Measurements from ENCODE around the gene YIPF1.
A peak's percentile ranks its signal among the peaks of the same experiment; 100 is the strongest.

Gene YIPF1

GRCh38 chr1:53889304-53890298 is at the start of gene YIPF1:
Gene YIPF1 (minus strand): TSS chr1:53889797. CDS start chr1:53888937, 860 bp downstream.
- DNase-seq = peak; percentile 93

- no peak for DNase-seq
Observed at GRCh38 chr1:53938136-53938830, 48.7 kb upstream of the YIPF1 start.

DNA sequence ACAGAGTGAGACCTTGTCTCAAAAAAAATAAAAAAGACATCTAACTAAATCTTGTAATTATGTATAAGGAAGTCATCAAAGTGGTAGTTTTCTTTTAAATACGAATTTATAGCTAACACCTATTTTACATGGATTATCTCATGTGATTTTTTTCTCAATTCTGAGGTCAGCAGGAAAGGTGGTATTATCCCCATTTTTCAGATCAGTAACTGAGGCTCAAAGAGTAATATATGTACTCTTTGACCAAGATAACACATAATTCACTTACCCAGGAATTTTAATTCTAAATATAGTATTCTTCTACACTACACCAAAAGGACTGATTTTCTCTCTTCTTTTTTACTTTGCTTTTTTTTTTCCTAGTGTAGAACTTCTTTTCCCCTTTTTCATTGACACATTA is 46.8 kb upstream of the YIPF1 start:
- DNase-seq = no peak

DNA sequence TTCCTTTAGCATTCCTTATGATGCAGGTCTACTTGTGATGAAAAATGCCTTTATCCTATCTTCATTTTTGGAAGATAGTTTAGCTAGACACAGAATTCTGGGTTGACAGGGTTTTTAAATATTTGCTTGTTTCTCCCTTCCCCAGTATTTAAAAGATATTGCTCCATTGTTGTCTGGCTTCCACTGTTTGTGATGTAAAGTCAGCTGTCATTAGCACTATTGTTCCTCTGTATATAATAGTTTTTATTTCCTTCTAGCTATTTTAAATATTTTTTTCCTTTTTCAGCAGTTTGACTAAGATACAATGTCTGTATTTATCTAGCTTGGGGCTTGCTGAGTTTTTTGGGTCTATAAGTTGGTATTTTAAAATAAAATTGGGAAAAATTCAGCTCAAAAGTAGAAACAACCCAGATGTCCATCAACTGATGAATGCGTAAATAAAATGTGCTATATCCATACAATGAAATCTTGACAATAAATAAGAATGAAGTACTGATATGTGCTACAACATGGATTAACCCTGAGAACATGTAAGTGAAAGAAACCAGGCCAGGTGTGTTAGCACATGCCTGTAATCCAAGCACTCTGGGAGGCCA is 44.7 kb upstream of the YIPF1 start:
- no peak for DNase-seq

DNA sequence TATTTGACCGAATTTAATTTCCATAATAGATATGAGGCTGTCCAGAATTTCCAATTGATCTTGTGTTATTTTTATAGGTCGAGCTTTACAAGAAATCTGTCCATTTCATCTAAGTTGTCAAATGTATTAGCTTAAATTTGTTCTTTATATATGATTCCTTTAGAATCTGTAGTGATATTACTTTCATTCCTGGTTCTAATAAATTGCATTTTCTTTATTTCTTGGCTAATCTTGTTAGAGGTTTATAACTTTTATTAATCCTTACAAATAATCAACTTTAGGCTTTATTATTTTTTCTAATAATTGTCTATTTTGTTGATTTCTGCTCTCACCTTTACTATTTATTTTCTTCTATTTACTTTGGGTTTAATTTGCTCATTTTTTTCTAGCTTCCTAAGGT is 41.9 kb upstream of the YIPF1 start:
- no peak for DNase-seq

DNA sequence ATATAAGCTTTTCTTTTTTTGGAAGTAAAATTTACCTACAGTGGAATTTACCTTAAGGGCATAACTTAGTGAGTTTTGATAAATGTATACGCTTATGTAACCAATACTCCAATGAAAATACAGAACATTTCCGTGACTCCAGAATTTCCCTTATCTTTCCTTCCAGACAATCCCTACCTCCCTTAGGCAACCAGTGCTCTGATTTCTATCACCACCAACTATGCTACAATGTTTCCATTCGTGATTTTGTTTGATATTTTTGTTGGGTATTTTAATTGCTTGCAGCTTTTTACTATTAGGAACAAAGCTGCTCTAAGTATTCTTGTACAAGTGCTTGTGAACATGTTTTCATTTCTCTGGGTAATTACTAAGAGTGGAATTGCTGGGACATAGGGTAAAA is 41.3 kb upstream of the YIPF1 start:
- DNase-seq = no peak

GRCh38 chr1:53929246-53929960 is 39.8 kb upstream of the YIPF1 start:
- no peak for DNase-seq

- DNase-seq = no peak
Observed at GRCh38 chr1:53927376-53927881, 37.8 kb upstream of the YIPF1 start.

GRCh38 chr1:53919675-53920066 is 30.1 kb upstream of the YIPF1 start:
- no peak for DNase-seq

DNA sequence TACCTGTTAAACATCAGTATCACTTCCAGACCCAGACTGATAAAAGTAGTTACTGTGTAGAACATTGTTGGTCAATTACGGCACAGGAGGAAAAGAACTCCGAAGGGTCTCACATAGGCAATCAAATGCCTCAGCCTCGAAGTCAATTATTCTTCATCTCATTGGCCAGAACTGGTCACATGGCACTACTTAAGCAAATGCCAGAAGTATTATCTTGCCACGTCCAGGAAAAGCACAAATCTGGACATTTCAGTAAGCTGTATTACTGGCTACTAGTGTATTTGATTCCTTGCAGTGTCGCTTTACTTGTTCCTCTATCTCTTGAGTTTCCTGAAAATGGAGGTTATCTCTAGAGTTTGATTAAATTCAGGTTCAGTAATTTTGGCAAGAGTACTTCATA is 28.7 kb upstream of the YIPF1 start:
- DNase-seq = no peak

GRCh38 chr1:53913352-53914033 is 23.9 kb upstream of the YIPF1 start:
- DNase-seq = no peak

DNA sequence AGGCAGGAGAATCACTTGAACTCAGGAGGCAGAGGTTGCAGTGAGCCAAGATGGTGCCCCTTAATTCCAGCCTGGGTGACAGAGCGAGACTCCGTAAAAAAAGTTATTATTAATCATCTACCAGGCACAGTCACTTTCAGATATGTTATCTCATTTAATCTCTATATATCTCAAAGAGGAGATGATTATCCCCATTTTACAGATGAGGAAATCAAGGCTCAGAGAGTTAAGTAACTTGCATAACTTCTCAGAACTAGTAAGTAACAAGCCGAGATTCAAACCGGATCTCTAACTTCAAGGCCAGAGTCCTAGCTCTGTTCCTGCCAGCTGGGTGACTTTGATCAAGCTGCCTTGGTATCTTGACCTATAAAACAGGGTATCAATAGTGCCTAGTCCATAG is 21.8 kb upstream of the YIPF1 start:
- DNase-seq = no peak

DNA sequence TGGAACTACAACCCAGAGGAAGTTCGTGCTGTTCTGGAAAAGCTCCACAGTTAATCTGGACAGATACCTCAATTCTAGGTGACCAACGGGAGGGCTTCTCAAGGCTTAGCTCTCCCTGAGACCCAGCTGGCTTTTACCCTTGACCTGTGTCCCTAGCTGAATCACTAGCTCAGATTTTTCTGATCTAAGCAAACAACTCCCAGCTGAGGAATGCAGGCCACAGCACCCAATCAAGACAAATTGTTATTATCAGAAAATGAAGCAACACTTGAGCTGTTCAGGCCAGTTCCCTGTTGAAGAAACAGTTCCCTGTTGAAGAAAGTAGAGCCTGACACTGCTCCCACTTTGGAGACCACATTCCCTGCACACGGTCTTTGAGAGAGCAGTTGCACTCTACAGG is 20.3 kb upstream of the YIPF1 start:
- DNase-seq = no peak

DNA sequence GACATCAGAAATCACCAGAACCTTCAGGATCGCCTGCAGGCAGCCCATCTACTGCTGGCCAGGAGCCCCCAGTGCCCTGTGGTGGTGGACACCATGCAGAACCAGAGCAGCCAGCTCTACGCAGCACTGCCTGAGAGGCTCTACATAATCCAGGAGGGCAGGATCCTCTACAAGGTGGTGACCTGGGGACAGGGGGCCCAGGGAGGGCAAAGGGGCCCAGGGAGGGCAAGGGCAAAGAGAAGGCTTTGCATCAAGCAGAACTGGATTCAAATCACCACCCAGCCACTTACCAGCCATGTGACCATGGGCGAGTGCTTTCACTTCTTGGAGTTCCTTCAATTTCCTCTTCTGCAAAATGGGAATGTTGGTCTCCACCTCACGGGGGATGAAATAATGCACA is 16.5 kb upstream of the YIPF1 start:
- no peak for DNase-seq

DNA sequence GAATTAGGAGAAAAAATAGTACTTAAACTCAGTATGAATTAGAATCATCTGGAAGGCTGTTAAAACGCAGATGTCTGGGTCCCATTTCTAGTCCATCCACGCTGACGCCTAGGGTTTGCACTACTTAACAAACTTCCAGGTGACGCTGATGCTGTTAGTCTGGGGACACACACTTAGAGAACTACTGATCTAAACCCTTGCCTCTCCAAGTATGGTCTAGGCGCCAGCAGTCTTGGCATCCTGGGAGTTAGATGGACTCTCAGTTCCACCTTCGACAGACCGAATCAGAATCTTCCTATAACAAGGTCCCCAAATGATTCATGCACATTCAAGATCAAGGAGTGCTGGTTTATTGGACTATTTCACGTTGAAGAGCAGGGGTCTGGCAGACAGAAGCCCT is 15.9 kb upstream of the YIPF1 start:
- DNase-seq = no peak

DNA sequence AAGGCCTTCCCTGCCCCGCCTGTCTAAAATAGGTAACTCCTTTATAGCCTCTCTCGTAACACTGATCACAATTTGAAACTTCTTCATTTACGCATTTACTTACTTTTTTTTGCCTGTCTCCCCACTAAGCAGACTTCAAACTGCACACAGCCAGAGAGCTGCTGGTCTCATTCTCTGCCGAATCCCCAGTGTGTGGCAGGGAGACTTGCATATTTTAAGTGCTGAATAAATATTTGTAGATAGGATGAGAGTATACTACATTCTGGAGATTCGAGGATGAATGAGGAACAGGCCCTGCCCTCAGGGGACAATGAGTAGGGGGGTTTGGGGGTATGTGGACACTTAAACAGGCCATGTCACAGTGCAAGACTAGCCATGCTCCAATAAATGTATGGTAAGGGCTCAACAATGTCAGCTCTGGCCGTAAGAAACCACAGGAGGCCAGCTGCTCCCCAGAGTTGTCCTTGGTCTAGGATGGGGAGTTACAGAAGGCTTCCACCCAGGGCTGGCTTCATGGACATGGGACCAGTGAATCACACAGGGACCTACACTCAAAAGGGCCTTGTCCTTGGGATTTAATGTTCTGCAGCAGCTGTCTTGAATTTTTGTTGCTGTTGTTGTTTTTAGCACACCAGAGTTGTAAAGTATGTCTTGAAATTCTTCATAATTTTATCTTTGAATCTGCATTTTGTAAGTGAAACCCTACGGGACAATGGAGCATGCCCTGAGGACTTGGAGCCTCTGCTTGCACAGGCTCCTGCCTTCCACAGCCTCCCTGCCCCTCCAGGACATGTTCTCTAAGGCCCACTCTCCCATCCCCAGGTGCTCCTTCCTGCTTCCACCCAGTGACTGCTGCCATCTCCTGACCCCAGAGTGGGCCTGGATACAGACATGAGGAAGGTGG is 12.9 kb upstream of the YIPF1 start:
- DNase-seq = no peak

DNA sequence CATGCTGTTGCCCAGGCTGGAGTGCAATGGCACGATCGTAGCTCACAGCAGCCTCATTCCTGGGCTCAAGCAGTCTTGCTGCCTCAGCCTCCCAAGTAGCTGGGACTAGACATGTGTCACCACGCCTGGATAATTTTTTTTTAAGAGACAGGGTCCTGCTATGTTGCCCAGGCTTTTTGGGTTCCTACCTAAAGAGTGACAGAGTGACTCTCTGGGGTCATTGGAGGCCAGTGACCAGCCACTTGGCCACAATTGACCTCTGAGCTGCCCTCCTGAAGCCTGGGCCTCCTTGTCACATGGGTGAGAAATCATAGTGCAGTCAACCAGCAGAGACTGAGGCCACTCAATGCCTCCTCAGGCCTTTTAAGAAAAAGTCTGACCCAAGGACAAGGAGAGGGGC is 10.1 kb upstream of the YIPF1 start:
- DNase-seq = no peak

- no peak for DNase-seq
Observed at GRCh38 chr1:53899206-53899628, 9.6 kb upstream of the YIPF1 start.

DNA sequence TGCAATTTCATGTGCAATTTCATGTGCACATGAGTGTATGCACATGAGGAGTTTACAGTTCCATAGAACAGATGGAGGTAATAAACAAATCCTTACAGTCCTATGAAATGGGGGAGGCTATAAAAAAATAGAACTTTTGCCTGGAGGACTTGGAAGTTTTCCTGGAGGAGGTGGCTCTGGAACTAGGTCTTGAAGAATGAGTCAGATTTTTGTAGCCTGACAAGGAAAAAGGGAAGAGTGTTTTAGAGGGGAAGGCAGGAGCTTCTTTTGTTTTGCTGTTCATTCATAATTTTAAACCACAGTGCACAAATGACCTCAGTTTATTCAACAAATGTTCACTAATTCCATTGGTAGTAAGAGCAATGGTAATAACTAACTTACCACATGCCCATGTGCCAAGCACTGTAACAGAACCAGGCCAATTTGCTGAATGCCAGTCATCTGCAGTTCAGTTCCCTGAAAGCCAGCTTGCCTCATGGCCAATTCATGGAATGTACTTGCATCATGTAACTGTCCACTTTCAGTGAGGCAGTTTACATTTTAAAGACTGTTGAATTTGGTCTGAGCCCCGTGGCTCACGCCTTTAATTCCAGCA is 7.1 kb upstream of the YIPF1 start:
- no peak for DNase-seq

DNA sequence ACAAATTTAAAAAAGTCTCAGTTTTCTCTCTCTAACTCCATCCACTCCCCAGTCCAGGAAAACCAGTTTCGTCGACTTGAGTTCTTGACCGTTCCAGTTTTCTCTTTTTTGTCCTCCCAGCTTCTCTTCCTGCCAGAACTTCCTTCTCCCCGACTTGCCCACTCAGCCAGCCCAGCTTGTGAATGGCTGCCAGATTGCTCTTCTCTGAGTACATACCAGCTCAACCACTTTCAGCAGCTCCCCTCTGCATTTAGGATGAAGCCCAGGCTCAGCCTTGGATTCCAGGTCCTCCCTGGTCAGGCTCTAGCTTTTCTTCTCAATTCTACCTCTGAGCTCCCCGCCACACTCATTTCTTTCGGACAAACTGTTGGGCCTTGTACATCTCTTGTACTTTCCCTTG is 5.8 kb upstream of the YIPF1 start:
- DNase-seq = no peak

GRCh38 chr1:53894644-53895043 is 5.0 kb upstream of the YIPF1 start:
- no peak for DNase-seq
